Measurements from ENCODE around the gene NEK6.

The NEK6 gene

DNA sequence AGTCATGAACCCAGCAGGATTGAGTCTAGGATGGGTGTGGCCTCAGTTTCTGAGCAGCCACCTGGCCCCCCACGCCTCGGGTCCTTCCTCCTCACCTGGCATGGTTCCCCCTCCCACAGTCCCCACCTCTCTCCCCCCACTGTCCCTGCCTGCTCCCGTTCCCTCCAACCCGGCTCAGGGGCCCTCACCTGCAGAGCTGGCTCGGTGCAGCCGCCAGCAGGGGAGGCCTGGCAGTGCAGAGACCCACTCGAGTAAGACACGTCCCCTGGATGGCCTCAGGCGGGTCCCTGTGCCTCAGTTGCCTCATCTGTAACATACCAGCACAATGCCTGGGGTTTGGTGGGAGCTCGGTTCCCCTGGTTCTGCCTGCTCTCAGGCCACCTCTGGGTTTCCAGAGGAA is 66.2 kb downstream of the NEK6 start:
- TF ChIP-seq, protein P1, sequence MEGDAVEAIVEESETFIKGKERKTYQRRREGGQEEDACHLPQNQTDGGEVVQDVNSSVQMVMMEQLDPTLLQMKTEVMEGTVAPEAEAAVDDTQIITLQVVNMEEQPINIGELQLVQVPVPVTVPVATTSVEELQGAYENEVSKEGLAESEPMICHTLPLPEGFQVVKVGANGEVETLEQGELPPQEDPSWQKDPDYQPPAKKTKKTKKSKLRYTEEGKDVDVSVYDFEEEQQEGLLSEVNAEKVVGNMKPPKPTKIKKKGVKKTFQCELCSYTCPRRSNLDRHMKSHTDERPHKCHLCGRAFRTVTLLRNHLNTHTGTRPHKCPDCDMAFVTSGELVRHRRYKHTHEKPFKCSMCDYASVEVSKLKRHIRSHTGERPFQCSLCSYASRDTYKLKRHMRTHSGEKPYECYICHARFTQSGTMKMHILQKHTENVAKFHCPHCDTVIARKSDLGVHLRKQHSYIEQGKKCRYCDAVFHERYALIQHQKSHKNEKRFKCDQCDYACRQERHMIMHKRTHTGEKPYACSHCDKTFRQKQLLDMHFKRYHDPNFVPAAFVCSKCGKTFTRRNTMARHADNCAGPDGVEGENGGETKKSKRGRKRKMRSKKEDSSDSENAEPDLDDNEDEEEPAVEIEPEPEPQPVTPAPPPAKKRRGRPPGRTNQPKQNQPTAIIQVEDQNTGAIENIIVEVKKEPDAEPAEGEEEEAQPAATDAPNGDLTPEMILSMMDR (IDR thresholded peaks at IDR 0.05): no peak
- Histone ChIP-seq H3K27ac (no peak overlapping the region), H3K4me3 (no peak overlapping the region)
- no peak for DNase-seq (ENCODE audit: low spot score)

DNA sequence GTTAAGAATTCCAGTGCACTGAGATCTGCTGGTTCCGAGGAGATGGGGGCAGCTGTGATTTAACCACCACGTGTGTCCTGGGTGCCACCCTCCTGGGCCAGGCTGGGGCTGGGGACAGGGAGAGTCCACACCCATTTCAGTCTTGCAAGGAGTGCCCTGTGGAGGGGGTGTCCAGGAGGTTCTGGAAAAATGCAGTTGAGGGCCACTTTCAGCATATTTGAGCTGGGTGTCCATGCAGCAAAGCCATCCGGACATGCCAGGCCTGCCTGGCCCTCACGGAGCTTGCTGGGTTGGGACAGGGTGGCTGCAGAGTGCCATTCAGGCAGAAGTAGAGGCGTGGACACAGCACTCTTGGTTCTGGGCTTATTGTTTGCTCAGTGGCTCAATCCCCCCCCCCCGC is 68.1 kb downstream of the NEK6 start:
- H3K27ac ChIP-seq: no peak overlapping the region
- no peak overlapping the region for H3K4me3 ChIP-seq
- TF ChIP-seq, protein P1 (IDR thresholded peaks at IDR 0.05): no peak
- DNase-seq (ENCODE audit: low spot score): no peak

DNA sequence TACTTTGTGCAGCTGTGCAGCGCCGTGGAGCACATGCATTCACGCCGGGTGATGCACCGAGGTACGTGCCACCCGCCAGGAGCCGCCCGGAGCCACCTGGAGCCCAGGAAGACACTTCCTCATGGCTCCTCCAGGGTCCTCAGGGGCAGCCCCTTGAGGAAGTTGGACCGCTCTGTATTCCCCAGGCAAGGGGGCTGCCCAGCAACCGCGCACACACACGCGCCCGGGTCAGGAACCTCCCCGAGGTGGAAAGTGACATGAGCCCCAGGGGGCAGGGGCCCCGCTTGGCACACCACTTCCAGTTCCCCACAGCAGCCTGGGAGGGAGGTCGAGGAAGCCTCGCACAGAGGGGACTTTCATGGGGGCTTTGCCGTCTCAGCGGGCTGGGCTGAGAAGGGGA is 68.6 kb downstream of the NEK6 start:
- H3K4me3 ChIP-seq: no peak overlapping the region
- DNase-seq (ENCODE audit: low spot score): no peak

DNA sequence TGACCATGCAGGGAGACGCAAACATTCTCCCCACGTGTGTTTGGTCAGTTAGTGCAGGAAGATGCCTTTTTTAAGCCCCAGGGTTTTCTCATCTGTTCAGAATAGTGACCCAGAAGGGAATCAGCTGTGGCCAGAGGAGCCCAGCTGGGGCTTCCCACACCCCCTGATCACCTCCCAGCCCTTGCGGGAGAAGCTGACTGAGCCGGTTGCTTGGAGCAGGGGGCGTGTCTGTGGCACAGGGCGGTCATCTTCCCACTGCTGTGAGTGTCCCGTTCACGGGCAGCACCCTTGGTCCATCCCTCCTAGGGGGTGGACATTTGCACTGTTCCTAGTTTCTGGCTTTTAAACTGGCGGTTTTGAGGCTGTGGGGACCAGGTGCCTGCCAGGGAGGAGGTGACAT is 69.7 kb downstream of the NEK6 start:
- TF ChIP-seq, protein P1 (IDR thresholded peaks at IDR 0.05): no peak
- no peak for DNase-seq (ENCODE audit: low spot score)
- H3K4me3 ChIP-seq: no peak overlapping the region
- H3K27ac ChIP-seq: no peak overlapping the region

More for the DNA sequence above, 68.6 kb downstream of the NEK6 start:
- H3K27ac ChIP-seq: no peak overlapping the region
- TF ChIP-seq, protein P1 (IDR thresholded peaks at IDR 0.05): no peak

DNA sequence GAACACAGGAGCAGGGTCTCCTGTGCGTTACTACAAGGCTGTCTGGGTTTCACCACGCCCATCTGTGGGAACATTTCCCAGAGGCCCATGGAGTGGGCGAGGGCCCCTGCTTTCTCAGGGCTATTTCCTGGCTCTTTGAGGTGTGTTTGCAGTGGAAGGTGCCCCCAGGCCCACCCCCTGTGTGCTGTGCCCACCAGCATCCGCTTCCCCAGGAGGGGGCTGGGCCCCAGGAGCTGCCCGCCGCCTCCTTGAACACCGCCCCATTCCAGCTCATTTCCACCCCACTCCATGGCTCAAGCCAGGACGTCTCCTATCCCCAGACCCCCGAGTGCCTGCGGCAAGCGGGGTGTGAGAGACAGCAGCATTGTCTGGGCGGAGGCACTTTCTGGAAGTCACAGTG is 70.5 kb downstream of the NEK6 start:
- no peak for DNase-seq (ENCODE audit: low spot score)
- no peak overlapping the region for H3K4me3 ChIP-seq
- H3K27ac ChIP-seq: no peak overlapping the region
- TF ChIP-seq, protein P1 (IDR thresholded peaks at IDR 0.05): no peak

DNA sequence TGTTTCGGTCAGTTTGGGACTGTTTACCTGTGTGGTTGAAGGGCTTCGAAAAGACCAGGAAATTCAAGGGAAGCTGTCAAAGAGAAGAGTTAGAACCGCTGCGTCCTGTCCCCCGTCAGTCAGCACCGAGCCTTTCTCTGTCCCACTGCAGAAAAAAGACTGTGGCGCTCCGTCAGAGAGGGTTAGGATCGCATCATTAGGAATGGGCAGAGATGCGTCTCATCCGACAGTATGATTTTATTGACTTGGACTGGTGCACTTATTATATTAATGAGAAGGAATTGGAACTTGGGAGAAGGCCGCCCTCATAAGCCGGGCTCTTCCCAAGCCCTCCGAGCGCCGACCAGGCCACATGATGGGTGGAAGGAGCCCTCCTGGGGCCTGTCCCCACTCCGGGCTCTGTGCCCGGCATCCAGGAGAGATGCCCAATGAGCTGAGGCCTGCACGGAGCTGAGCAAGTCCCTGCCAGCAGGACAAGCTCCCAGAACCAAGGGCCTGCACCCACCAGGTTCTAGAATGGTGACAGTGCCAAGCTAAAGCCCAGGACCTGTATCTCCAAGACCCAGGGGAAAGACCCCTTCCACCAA is 71.5 kb downstream of the NEK6 start:
- DNase-seq (ENCODE audit: low spot score): no peak
- TF ChIP-seq, protein P1 (IDR thresholded peaks at IDR 0.05): no peak
- H3K27ac ChIP-seq: no peak overlapping the region
- no peak overlapping the region for H3K4me3 ChIP-seq

DNA sequence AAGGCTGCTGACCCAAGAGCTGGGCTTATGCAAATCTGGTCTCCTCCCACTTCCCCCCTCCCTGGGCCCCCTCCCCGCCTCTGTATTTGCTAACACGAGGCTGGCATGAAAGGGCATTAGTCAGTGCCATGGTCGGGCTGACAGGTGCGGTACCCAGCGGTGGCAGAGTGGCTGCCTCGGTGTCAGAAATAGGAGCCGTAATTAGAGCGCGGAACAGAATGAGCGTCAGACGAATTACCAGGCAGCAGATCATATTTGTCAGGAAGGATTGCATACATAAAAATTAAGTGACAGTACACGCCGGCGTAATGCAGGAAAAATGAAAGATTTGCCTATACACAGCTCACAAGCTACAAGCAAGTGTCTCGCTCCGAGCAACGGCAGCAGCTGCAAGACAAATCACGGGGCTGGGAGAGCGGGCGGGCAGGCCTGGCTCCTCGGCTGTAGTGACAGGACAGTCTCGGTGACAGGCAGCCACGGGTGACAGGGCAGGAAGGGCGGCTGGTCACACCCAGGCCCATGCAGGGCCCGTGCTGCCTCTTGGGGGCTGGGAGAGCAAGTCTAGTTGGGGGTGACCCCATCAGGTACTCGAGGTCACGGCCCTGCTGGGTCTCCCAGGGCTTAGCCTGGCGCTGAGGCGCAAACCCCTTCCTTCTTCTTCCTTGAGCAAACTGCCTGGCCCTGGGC is 72.4 kb downstream of the NEK6 start:
- H3K4me3 ChIP-seq: no peak overlapping the region
- no peak for DNase-seq (ENCODE audit: low spot score)
- TF ChIP-seq, protein P1 (IDR thresholded peaks at IDR 0.05): no peak
- no peak overlapping the region for H3K27ac ChIP-seq

Measured in coronary artery (tissue), 2 donors.